HepG2 (cell line): ENCODE data around the gene PEPD. TPM values are rescaled to one million over a fixed set of nuclear protein-coding genes. Genes with fewer than 3 reads are reported as not detected.

Experiments
- ATAC-seq: fragments of 200-7000 bp; cut with Tn5 transposase; 3 replicates; pipeline ENCODE4 v1.9.1; 2020; ENCODE audit warnings: mild to moderate bottlenecking, moderate library complexity
- BruUV-seq: library from RNA; stranded (reverse); fragments of 400-500 nt; replicated peaks from 2 replicates; lab custom pipeline; 2021; lab: Mats Ljungman, UMichigan
- CTCF ChIA-PET: fragments of 300-600 bp; formaldehyde crosslinking; extraction: SDS; loops from one replicate; lab custom pipeline; 2021; ENCODE audit warnings: low total read pairs, inconsistent platforms, low intra/inter-chr PET ratio; lab: Yijun Ruan, JAX
- POLR2A ChIA-PET: fragments of 350-600 bp; sonication (Branson Sonifier 250); formaldehyde crosslinking; loops from one replicate; lab custom pipeline; 2020; ENCODE audit warnings: antibody characterized with exemption, inconsistent platforms; lab: Yijun Ruan, JAX
- DNase-seq: peaks from one replicate; pipeline ENCODE4 v3.0.0-alpha.2; 2015; ENCODE audit warnings: low spot score
- FAIRE-seq: peaks from 3 replicates; lab custom pipeline; 2011; peaks lifted over from hg19 to GRCh38; lab: Jason Lieb, UNC
- H2AFZ ChIP-seq: one replicate; pipeline ENCODE4 v1.6.1; 2011; ENCODE audit warnings: low read length, inconsistent platforms
- H3K27ac ChIP-seq: fragments of 300-600 bp; 3 replicates; pipeline ENCODE4 v1.8.0; 2011; ENCODE audit warnings: mixed run types, mild to moderate bottlenecking, mixed read lengths, low read length, inconsistent platforms; ENCODE audit not compliant: insufficient read depth; ENCODE audit errors: extremely low read length
- H3K27me3 ChIP-seq, 2 experiments: fragments of 200-600 bp in 1 of 2; 2 replicates in 1 of 2; 3 replicates in 1 of 2; pipeline versions ENCODE4 v1.6.0 to v1.8.0; 2011; ENCODE audit warnings: low read length in 2 of 2, mild to moderate bottlenecking in 2 of 2, moderate library complexity in 2 of 2, inconsistent platforms in 1 of 2; ENCODE audit not compliant: insufficient read depth in 2 of 2, control insufficient read depth in 1 of 2
- H3K36me3 ChIP-seq, 2 experiments: fragments of 200-600 bp in 1 of 2; replicated peaks in 1 of 2; 2 replicates in 1 of 2; 3 replicates in 1 of 2; pipeline versions ENCODE4 v1.5.1 to v1.8.0; 2011; ENCODE audit warnings: low read length in 2 of 2, inconsistent platforms in 1 of 2; ENCODE audit not compliant: insufficient read depth in 2 of 2, control insufficient read depth in 1 of 2
- H3K4me1 ChIP-seq: 2 replicates; pipeline ENCODE4 v1.5.1; 2012; ENCODE audit warnings: low read length, inconsistent platforms; ENCODE audit not compliant: insufficient read depth
- H3K4me2 ChIP-seq: 2 replicates; pipeline ENCODE4 v1.6.0; 2011; ENCODE audit warnings: low read depth, low read length, inconsistent platforms
- H3K4me3 ChIP-seq, 3 experiments: fragments of 200-600 bp in 1 of 3; sonication (generic), shearing (Covaris generic) in 1 of 3; replicated peaks in 1 of 3; 2 replicates each; pipeline ENCODE4 v1.5.1; 2011 to 2016; ENCODE audit warnings: low read length in 3 of 3, inconsistent platforms in 2 of 3, low read depth in 2 of 3, mild to moderate bottlenecking in 2 of 3, control low read depth in 1 of 3, mixed read lengths in 1 of 3; ENCODE audit not compliant: insufficient read depth in 1 of 3
- H3K79me2 ChIP-seq: one replicate; pipeline ENCODE4 v1.6.1; 2011; ENCODE audit warnings: low read length, inconsistent platforms; ENCODE audit not compliant: insufficient read depth
- H3K9ac ChIP-seq: 2 replicates; pipeline ENCODE4 v1.6.0; 2011; ENCODE audit warnings: mild to moderate bottlenecking, low read depth, low read length, inconsistent platforms; ENCODE audit not compliant: insufficient read depth
- H3K9me3 ChIP-seq: 2 replicates; pipeline ENCODE4 v1.5.1; 2012; ENCODE audit warnings: mild to moderate bottlenecking, low read length
- H4K20me1 ChIP-seq: 2 replicates; pipeline ENCODE4 v1.6.0; 2011; ENCODE audit warnings: inconsistent platforms, mild to moderate bottlenecking, low read length, moderate library complexity; ENCODE audit not compliant: insufficient read depth
- AGO2 ChIP-seq: fragments of 200-400 bp; formaldehyde crosslinking; optimal IDR thresholded peaks from 2 replicates; pipeline ENCODE3; 2017; ENCODE audit warnings: mild to moderate bottlenecking, low read depth, low read length, moderate library complexity
- ARHGAP35 ChIP-seq: sonication (generic); formaldehyde crosslinking; IDR thresholded peaks from 2 replicates; pipeline ENCODE4 v1.9.0; 2022; ENCODE audit warnings: mild to moderate bottlenecking, inconsistent platforms, moderate library complexity, missing genetic modification reagents, borderline replicate concordance
- CBX2 ChIP-seq, 2 experiments: fragments of 200-600 bp in 1 of 2; sonication (generic); formaldehyde crosslinking in 1 of 2; IDR thresholded peaks; 2 replicates each; pipeline versions ENCODE4 v1.7.0 to v1.8.1; 2018 to 2022; ENCODE audit warnings: low read depth in 2 of 2, low read length in 1 of 2, mild to moderate bottlenecking in 1 of 2, missing genetic modification reagents in 1 of 2
- DZIP1 ChIP-seq: sonication (generic); formaldehyde crosslinking; IDR thresholded peaks from 2 replicates; pipeline ENCODE4 v1.5.0; 2020; ENCODE audit warnings: mild to moderate bottlenecking, missing genetic modification reagents
- GABPB1 ChIP-seq: IDR thresholded peaks from 2 replicates; pipeline ENCODE4 v1.6.1; 2016; ENCODE audit warnings: mild to moderate bottlenecking, missing genetic modification reagents, moderate library complexity, missing compliant biosample characterization
- MTF2 ChIP-seq: sonication (generic); formaldehyde crosslinking; IDR thresholded peaks from 2 replicates; pipeline ENCODE4 v1.5.0; 2020; ENCODE audit warnings: missing genetic modification reagents, borderline replicate concordance
- NONO ChIP-seq, 2 experiments: fragments of 450-650 bp in 1 of 2; sonication (generic) in 1 of 2; formaldehyde crosslinking in 1 of 2; IDR thresholded peaks in 1 of 2; conservative IDR thresholded peaks in 1 of 2; 2 replicates each; pipeline versions ENCODE4 v1.6.1 to v1.8.0; 2017 to 2022; ENCODE audit warnings: mild to moderate bottlenecking in 1 of 2, missing genetic modification reagents in 1 of 2, moderate library complexity in 1 of 2
- PITX1 ChIP-seq: sonication (generic); formaldehyde crosslinking; IDR thresholded peaks from 2 replicates; pipeline ENCODE4 v1.5.1; 2020; ENCODE audit warnings: mild to moderate bottlenecking, missing genetic modification reagents
- XBP1 ChIP-seq: sonication (generic); formaldehyde crosslinking; IDR thresholded peaks from 2 replicates; pipeline ENCODE4 v1.5.0; 2020; ENCODE audit warnings: missing genetic modification reagents
- YEATS2 ChIP-seq: sonication (generic); formaldehyde crosslinking; IDR thresholded peaks from 2 replicates; pipeline ENCODE4 v1.4.0; 2020; ENCODE audit warnings: missing genetic modification reagents, borderline replicate concordance
- ZBTB33 ChIP-seq: sonication (generic); formaldehyde crosslinking; IDR thresholded peaks from 2 replicates; pipeline ENCODE4 v1.4.0; 2020; ENCODE audit warnings: missing genetic modification reagents
- ZBTB38 ChIP-seq: sonication (generic); formaldehyde crosslinking; IDR thresholded peaks from 2 replicates; pipeline ENCODE4 v1.5.1; 2020; ENCODE audit warnings: mild to moderate bottlenecking, missing genetic modification reagents
- ZNF619 ChIP-seq: sonication (generic); formaldehyde crosslinking; IDR thresholded peaks from 2 replicates; pipeline ENCODE4 v1.4.0; 2020; ENCODE audit warnings: mild to moderate bottlenecking, missing genetic modification reagents
- ZNF790 ChIP-seq: sonication (generic); formaldehyde crosslinking; IDR thresholded peaks from 2 replicates; pipeline ENCODE4 v1.8.0; 2022; ENCODE audit warnings: missing genetic modification reagents, mild to moderate bottlenecking, borderline replicate concordance
- WGBS: methylation state at CpG from one replicate; pipeline ENCODE4 v1.1.6; 2017; ENCODE audit warnings: low lambda C conversion rate; 5-methylcytosine and 5-hydroxymethylcytosine counted together
- in situ Hi-C: cut with HindIII; loops from 2 replicates; pipeline ENCODE4 v1.10.0; 2017; ENCODE audit warnings: low pct_unique_long_range_greater_than_20kb; ENCODE audit not compliant: extremely low pct_ligation_motif_present
- intact Hi-C: fragments of 100-400 bp; cut with micrococcal nuclease; formaldehyde crosslinking; loops from one replicate; pipeline ENCODE4 v1.10.0; 2022; ENCODE audit not compliant: unreplicated experiment
- polyA plus RNA-seq, 8 experiments: library from polyadenylated mRNA; depleted of rRNA in 3 of 8; stranded (reverse) in 7 of 8; unstranded in 1 of 8; fragments of >200 nt; fragmentation: Illumina TruSeq in 4 of 8; extraction: Trizol in 4 of 8; gene quantifications; 2 replicates each; pipeline versions ENCODE4 v1.2.1 to v1.2.3, GENCODE V29; 2011 to 2016; ENCODE audit warnings: low read depth in 4 of 8, missing spikeins in 1 of 8, mixed read lengths in 1 of 8; ENCODE audit not compliant: insufficient read depth in 1 of 8
- total RNA-seq, 5 experiments: library from RNA; depleted of rRNA; stranded (reverse); fragments of >200 nt; fragmentation: Illumina TruSeq; extraction: Trizol; gene quantifications; 2 replicates each; pipeline ENCODE4 v1.2.3, GENCODE V29; 2016; ENCODE audit warnings: low read depth in 1 of 5
- TF ChIP-seq, protein P1 (sequence below): sonication (generic); formaldehyde crosslinking; IDR thresholded peaks from 2 replicates; pipeline ENCODE4 v1.8.0; 2022; ENCODE audit warnings: mild to moderate bottlenecking, missing genetic modification reagents, moderate library complexity

The PEPD gene
- total and polyA plus RNA-seq, 2 of the 13 experiments (the other 11 are each of a cell fraction or from before 2014, with no cell fraction given): 60.7 to 75.1 TPM

DNA sequence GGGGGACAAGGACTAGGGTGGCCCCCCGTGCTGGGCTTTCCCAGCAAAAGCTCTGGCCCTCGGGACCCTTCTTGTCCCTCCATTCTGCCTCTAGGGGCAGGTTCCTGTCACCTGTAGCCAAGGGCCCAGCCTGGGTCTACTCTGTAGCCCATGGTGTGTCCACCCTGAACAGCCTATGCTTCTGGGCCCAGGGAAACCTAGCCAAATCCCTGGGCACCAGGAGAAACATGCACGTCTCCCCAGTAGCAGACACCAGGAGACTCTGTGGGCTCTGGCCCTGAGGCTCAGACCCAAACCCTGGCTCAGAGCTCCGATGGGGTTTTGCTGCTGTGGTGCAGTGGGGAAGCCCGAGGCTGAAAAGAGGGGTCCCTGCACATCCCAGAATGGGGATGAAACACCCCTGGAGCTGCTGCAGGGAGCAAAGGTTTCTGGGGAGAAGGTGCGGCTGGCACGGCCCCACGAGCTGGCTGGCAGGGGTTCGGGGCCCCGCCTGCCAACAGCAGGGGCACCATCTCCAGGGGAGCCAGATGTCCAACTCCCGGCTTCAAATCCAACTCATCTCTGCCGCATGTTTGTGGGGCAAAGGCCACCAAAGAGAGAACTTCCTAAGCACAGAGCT is 129.9 kb downstream of the PEPD start (continued):
- TF ChIP-seq CBX2 (IDR thresholded peaks at IDR 0.05; ENCODE audit: low read depth, low read length) (no peak), CBX2 (CRISPR knock-in tag; IDR thresholded peaks at IDR 0.05; ENCODE audit: low read depth) (no peak), ZNF790 (CRISPR knock-in tag) (peak; percentile 12; the same call in 1 of the 2 replicates), ARHGAP35 (no peak)

DNA sequence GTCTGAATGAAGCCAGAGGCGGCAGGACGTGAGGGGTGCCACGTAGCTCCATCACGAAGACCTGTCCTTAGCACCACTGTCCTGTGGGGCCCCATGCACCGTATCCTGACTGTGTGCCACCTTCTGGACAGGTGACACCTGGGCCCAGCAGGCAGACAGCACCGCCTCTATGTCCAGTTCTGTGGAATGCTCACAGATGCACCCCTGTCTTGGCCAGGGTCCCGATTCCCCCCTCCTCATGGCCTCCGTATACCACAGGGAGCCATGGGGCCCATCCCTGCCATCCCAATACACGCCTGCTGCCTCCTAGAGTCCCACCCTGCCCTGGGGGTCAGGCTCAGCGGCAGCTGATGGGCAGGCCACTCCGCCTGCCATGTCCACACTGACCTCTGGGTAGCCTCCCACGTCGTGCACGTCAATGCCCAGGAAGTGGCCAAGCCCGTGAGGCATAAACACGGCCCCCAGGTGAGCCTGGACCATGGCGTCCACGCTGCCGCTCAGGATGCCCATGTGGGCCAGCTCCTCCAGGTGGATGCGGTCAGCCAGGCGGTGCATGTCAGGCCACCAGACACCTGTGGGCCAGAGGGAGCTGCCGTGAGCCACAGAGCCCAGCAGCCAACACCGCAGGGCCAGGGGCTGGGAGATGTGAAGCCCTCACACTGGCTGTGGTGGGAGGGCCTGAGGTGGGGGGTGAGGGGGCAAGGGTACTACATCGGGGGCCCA is 130.5 kb downstream of the PEPD start:
- POLR2A ChIA-PET: interaction anchor here (1.2 to 4.7 kb wide), 5 partner anchors 8 to 92 kb away, joined by 3 to 58 read pairs (median 32); partner anchors contain the start of gene CEBPG
- TF ChIP-seq GABPB1 (CRISPR knock-in tag): peak; percentile 12; the same call in 1 of the 2 replicates
- no peak for TF ChIP-seq NONO (IDR thresholded peaks at IDR 0.05)
- TF ChIP-seq NONO (CRISPR knock-in tag; conservative IDR thresholded peaks at IDR 0.05): 0 out of 2 replicates have a peak, but pooled peaks have one; percentile 24
- TF ChIP-seq DZIP1 (CRISPR knock-in tag): 0 out of 2 replicates have a peak, but pooled peaks have one; percentile 66
- TF ChIP-seq AGO2: peak; percentile 78
- TF ChIP-seq MTF2: no peak
- 0 out of 2 replicates have a peak, but pooled peaks have one; percentile 22 for TF ChIP-seq ZNF619 (CRISPR knock-in tag)
- TF ChIP-seq XBP1 (CRISPR knock-in tag): no peak
- TF ChIP-seq, protein P1, sequence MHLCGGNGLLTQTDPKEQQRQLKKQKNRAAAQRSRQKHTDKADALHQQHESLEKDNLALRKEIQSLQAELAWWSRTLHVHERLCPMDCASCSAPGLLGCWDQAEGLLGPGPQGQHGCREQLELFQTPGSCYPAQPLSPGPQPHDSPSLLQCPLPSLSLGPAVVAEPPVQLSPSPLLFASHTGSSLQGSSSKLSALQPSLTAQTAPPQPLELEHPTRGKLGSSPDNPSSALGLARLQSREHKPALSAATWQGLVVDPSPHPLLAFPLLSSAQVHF (CRISPR knock-in tag): no peak
- TF ChIP-seq ZBTB38: peak; percentile 40; the same call in 1 of the 2 replicates
- no peak for TF ChIP-seq PITX1 (CRISPR knock-in tag)
- no peak for TF ChIP-seq YEATS2
- peak; percentile 98 for TF ChIP-seq ZBTB33 (CRISPR knock-in tag)

More for the DNA sequence above, 130.5 kb downstream of the PEPD start:
- WGBS: 95% methylated on average over 9 of the region's 24 CpGs
- no peaks in the 10 kb centered on the region for H3K9me3 ChIP-seq
- no peaks in the 10 kb centered on the region for H3K27me3 ChIP-seq
- H3K4me2 ChIP-seq: no peak overlapping the region
- no peak overlapping the region for H3K9ac ChIP-seq
- CTCF ChIA-PET: no interaction called here
- H3K4me1 ChIP-seq: peaks cover 64% of the 10 kb centered on the region
- peaks cover 6% of the 10 kb centered on the region in 2 experiments; a peak in 4 of 5 replicates for H3K36me3 ChIP-seq
- in situ Hi-C loops: no loop called here
- no TSS peak for BruUV-seq
- intact Hi-C loops: loop anchor here (5.0 kb wide), 1 partner anchor 89 kb away; the partner anchor contains the start of gene CEBPA
- FAIRE-seq (no peak), DNase-seq (no peak), ATAC-seq (no peak)
- no peak overlapping the region for H3K4me3 ChIP-seq
- peak overlapping the region; percentile 94 for H3K27ac ChIP-seq
- no peaks in the 10 kb centered on the region for H4K20me1 ChIP-seq
- H2AFZ ChIP-seq: no peak overlapping the region
- peaks cover 11% of the 10 kb centered on the region for H3K79me2 ChIP-seq
